Measurements from ENCODE around the gene CLCNKA.

DNA sequence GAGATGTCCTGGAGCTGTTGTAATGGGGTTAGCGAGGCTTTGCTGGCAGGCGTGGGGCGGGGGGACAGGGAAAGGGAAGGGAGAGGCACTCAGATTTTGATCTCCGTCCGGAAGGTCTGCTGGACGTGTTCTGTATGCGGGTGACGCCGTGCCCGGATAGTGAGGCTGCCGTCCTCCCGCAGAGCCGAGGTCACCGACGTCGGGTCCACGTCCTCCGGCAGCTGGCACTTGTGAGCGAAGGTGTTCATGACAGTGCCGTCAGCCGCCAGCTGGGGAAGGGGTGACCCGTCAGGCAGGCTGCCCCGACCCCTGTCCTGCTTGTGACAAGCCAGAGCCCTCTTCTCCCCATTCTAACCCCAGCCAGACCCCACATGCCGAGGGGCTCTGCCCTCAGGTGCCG lies 6.3 kb upstream of the CLCNKA start:
- TF ChIP-seq SP1 (CRISPR knock-in tag; conservative IDR thresholded peaks at IDR 0.05) (no peak), CTCF (IDR thresholded peaks at IDR 0.05) (no peak), ZNF532 (CRISPR knock-in tag; IDR thresholded peaks at IDR 0.05; ENCODE audit: borderline replicate concordance) (no peak), ATF3 (CRISPR knock-in tag; conservative IDR thresholded peaks at IDR 0.05) (no peak), HMGXB4 (CRISPR knock-in tag; IDR thresholded peaks at IDR 0.05) (no peak), ZNF671 (CRISPR knock-in tag; IDR thresholded peaks at IDR 0.05) (no peak), FOXP4 (CRISPR knock-in tag; IDR thresholded peaks at IDR 0.05) (no peak), NFE2L1 (CRISPR knock-in tag; IDR thresholded peaks at IDR 0.05) (no peak)
- TF ChIP-seq, protein P1, sequence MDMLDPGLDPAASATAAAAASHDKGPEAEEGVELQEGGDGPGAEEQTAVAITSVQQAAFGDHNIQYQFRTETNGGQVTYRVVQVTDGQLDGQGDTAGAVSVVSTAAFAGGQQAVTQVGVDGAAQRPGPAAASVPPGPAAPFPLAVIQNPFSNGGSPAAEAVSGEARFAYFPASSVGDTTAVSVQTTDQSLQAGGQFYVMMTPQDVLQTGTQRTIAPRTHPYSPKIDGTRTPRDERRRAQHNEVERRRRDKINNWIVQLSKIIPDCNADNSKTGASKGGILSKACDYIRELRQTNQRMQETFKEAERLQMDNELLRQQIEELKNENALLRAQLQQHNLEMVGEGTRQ (CRISPR knock-in tag; IDR thresholded peaks at IDR 0.05), result no peak
